GM06990 (cell line): ENCODE data around the gene HDAC10.

Experiments used
- DNase-seq: peaks from one replicate; pipeline ENCODE4 v3.0.0-alpha.2; 2011; ENCODE audit not compliant: insufficient read length; ENCODE audit errors: extremely low read depth
- H3K27me3 ChIP-seq: replicated peaks from 2 replicates; pipeline ENCODE4 v1.6.0; 2011; ENCODE audit warnings: low read length; ENCODE audit not compliant: control insufficient read depth, insufficient read depth
- H3K36me3 ChIP-seq: 2 replicates; pipeline ENCODE4 v1.5.1; 2011; ENCODE audit warnings: low read length; ENCODE audit not compliant: control insufficient read depth, insufficient read depth
- H3K4me3 ChIP-seq: replicated peaks from 2 replicates; pipeline ENCODE4 v1.5.1; 2011; ENCODE audit warnings: low read depth, mild to moderate bottlenecking, control low read depth, low read length
- TF ChIP-seq, protein P1 (sequence below): IDR thresholded peaks from 2 replicates; pipeline ENCODE4 v1.5.1; 2011; ENCODE audit warnings: low read length, control low read depth, mild to moderate bottlenecking, inconsistent platforms; ENCODE audit not compliant: insufficient read depth, poor library complexity, severe bottlenecking

Gene HDAC10

DNA sequence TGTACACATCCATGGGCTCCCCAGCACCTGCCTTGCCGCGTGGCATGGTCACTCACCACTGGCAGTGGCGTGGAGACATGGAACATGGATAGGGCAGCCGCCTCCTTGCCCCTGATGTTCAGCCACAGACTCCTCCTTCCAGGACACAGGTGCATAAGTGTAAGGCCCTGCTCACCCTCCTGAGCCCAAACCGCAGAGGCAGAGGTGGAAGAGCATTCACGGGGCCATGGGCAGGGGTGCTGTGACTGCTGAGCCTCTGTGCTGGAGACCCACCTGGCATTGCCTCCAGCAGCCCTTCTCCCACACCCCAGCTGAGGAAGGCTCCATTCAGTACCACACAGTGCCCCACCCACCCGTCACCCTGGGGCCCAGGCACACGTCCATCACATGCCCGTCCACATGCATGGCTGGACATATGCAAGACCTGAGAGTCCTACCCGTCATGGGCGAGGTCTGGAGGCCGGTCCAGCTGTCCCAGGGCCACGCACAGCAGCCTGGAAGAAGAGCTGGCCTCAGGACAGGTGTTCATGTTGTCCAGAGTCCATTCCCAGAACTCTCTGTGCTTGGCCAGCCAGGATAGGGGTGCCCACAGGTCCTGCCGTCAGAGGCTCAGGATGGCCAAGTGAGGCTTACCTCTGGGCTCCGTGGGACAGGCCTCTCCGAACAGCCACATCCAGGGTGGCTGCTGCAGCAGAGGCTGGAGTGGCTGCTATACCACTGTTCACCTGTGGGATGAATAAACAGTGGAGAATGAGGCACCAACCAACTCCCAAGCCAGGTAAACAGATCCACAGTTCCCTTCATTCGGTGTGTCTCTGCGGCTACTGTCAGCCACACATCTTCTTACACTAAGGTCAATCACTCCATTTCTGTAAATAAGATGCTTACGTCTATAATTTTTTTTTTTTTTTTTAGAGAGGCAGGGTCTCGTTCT lies 4.6 kb downstream of the HDAC10 start:
- H3K4me3 ChIP-seq = no peak overlapping the region; the same call in 1 of the 2 replicates
- DNase-seq = no peak
- peaks cover 19% of the 10 kb centered on the region for H3K36me3 ChIP-seq
- TF ChIP-seq, protein P1, sequence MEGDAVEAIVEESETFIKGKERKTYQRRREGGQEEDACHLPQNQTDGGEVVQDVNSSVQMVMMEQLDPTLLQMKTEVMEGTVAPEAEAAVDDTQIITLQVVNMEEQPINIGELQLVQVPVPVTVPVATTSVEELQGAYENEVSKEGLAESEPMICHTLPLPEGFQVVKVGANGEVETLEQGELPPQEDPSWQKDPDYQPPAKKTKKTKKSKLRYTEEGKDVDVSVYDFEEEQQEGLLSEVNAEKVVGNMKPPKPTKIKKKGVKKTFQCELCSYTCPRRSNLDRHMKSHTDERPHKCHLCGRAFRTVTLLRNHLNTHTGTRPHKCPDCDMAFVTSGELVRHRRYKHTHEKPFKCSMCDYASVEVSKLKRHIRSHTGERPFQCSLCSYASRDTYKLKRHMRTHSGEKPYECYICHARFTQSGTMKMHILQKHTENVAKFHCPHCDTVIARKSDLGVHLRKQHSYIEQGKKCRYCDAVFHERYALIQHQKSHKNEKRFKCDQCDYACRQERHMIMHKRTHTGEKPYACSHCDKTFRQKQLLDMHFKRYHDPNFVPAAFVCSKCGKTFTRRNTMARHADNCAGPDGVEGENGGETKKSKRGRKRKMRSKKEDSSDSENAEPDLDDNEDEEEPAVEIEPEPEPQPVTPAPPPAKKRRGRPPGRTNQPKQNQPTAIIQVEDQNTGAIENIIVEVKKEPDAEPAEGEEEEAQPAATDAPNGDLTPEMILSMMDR = no peak
- no peaks in the 10 kb centered on the region for H3K27me3 ChIP-seq

DNA sequence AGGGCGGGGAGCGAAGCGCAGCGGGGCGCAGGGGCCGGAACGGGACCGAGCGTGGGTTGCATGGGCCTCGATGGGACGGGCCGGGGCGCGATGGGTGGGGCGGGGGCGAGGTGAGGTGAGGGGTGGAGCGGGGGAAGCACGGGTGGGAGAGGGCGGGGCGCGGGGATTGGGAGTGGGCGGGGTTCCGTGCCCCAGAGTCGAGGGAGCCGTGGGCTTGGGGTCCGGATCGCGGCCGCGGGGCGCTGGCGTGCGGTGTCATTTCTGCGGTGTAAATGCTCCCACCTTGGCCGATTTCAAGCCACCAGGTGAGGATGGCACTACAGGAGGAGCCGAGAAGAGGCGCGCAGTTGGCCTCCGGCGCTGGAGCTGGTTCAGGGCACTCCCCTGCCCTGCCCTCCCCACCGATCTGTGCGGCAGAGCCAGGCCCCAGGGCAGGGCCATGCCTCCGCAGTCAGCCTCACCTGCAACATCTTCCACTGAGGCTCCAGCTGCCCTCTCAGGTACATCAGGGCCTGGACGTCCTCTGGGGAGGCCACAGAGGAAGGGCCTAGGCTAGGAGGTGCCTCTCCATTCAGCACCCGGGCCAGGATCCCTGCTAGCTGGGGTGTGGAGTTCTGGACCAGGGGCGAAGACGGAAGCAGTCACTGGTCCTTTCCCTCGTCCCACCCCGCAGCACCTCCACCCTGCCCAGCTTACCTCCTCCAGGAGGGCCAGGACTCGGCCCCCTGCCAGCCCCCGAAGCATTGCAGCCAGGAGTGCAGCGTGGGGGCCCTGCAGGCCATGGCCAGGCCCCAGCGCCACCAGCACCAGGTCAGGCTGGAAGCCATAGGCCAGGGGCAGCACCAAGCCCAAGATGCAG lies 5.6 kb downstream of the HDAC10 start:
- Histone ChIP-seq H3K36me3 (peaks cover 19% of the 10 kb centered on the region), H3K4me3 (peak overlapping the region; percentile 96), H3K27me3 (no peaks in the 10 kb centered on the region)
- DNase-seq = no peak
- TF ChIP-seq, protein P1 = no peak

DNA sequence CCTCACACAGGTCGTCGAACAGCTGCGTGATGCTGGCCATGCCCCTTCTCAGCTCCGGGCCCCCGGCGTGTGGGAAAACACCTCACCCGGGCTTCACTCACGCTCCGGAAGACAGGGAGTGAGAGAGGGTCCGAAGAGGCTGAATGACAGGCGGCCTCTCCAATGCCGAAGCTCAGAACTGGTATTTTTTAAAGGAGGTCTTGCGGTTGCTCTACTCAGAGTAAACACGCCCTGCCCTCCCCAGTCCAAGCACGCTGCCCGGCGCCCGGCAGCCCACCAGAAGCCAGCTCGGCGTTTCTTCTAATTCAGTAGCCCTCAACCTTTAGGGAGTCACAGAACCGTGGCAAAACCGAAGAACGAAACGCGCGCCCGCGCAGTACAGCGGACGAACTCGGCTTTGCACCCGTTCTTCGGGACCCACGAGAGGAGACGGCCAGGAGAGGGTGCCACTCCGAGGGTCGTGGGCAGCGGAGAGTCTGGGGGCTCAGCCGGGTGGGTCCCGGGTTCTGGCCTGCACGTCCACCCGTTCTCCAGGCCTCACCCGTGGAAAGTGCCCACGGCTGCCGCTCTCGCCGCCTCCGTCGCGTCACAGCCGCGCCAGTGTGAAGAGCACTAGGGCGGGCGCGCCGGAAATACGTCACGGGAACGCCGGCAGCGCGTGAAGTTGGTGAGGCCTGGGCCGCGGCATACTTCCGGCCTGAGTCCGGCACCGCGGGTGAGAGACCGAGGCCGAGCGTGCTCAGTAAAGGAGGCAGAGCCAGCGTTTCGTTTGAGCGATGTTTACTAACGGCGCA lies 6.4 kb downstream of the HDAC10 start, which contains the start of gene TUBGCP6:
TUBGCP6 (minus strand) TSS at position 604 of the 794 bp plus-strand sequence; CDS start at position 40, 564 bp downstream.
- TF ChIP-seq, protein P1 = peak; percentile 22
- Histone ChIP-seq H3K4me3 (peak within 1 kb of the TSS; percentile 96), H3K36me3 (peaks cover 19% of the 10 kb centered on the region), H3K27me3 (no peaks in the 10 kb centered on the region)
- DNase-seq = peak; percentile 92

DNA sequence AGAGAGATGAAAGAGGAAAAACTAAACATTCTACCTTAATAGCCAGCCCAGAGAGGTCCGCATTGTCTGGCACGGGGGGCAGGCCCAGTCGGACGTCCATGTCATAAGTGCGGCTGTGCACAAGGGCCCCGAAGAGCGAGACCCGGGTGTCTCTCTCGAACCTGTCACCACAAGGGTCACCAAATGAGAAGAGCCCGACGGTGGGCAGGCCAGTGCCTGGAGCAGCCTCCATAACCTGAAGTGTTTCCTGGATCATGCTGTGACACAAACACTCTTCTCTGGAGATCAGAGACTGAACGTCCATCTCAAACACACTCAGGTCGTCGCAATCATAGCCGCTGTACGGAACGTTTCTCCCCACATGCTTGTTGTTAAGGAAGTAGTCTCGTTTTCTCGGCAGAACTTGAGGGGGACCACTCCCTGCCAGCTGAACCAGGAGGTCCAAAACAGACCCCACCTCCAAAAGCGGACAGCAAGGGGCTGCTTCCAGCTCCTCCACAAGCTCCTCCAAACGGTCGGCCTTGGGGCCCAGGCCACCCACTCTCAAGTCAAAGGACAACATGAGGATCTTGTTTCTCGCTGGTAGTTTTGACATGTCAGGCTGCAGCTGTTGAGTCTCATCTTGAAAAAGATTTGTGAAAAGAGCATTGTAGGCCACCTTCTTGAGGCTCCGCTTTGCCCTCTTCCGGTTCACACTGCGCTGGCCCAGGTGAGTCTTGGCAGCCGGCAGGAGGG lies 7.2 kb downstream of the HDAC10 start:
- Histone ChIP-seq H3K27me3 (no peaks in the 10 kb centered on the region), H3K36me3 (peaks cover 16% of the 10 kb centered on the region), H3K4me3 (peak overlapping the region; percentile 96)
- TF ChIP-seq, protein P1 = no peak
- no peak for DNase-seq

DNA sequence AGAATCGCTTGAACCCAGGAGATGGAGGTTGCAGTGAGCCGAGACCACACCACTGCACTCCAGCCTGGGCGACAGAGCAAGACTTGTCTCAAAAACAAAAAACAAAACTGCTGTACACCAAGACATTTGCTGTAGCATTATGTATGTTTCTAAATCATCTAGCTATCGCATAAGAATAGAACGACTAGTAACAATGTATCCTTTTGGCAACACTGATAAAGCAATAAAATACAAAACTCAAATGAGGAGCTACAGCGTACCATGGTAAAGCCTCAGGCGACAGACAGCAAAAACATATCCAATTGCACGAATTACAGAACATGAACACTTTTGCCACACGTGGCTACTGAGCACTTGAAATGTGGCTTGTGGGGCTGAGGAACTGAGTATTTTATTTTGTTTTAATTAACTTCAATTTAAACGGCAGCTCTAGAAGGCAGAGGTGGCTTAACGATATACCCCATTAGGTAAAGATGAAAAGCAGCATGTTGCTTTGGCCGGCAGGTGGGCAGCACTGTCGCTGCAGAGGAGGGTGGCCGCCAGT lies 8.6 kb downstream of the HDAC10 start:
- DNase-seq = no peak
- TF ChIP-seq, protein P1 = no peak
- Histone ChIP-seq H3K36me3 (peaks cover 17% of the 10 kb centered on the region), H3K27me3 (no peaks in the 10 kb centered on the region), H3K4me3 (peak overlapping the region; percentile 56)
